PC-3 (cell line): ENCODE measurements around the gene ZNF385B.

Experiments used
- CTCF ChIP-seq: fragments of 300-600 bp; sonication (generic); conservative IDR thresholded peaks from 2 replicates; pipeline ENCODE4 v1.5.1; 2017; ENCODE audit warnings: antibody characterized with exemption, low read depth, mild to moderate bottlenecking, low read length
- EZH2 ChIP-seq: fragments of 300-600 bp; sonication (generic); IDR thresholded peaks from one replicate; pipeline ENCODE4 v1.6.1; 2017; ENCODE audit warnings: antibody characterized with exemption, mild to moderate bottlenecking, low read length; ENCODE audit not compliant: unreplicated experiment

- TF ChIP-seq EZH2 (no peak), CTCF (no peak)
Measured at GRCh38 chr2:179805001-179805400, 56.4 kb downstream of the ZNF385B start.
